Epithelial cell of esophagus (primary cell): ENCODE data around the gene SIK3.
"Not testable (repeated sequence)": the region's sequence is repeated elsewhere in the genome, so short reads cannot be mapped to it uniquely, and the experiment has no call there.

Source experiments
- DNase-seq: peaks from one replicate; pipeline ENCODE4 v3.0.0; 2010; ENCODE audit warnings: low read depth
- H3K4me3 ChIP-seq: 2 replicates; pipeline ENCODE4 v1.5.1; 2011; ENCODE audit warnings: mild to moderate bottlenecking, low read length, control low read depth
- CTCF ChIP-seq: IDR thresholded peaks from 2 replicates; pipeline ENCODE4 v1.5.1; 2011; ENCODE audit warnings: low read depth, mild to moderate bottlenecking, low read length, control low read depth, inconsistent platforms; ENCODE audit not compliant: insufficient read depth; ENCODE audit errors: missing control alignments

The SIK3 gene

GRCh38 chr11:117121176-117121575 is 22.9 kb upstream of the SIK3 start:
- TF ChIP-seq CTCF = no peak
- no peak for DNase-seq
- H3K4me3 ChIP-seq = no peak overlapping the region

- no peak for TF ChIP-seq CTCF
- DNase-seq = no peak
- H3K4me3 ChIP-seq = no peak overlapping the region
Measured at GRCh38 chr11:117117681-117118080, 19.5 kb upstream of the SIK3 start.

- not testable (repeated sequence) for DNase-seq, H3K4me3 ChIP-seq
Measured at GRCh38 chr11:117112939-117113338, 14.7 kb upstream of the SIK3 start.

GRCh38 chr11:117112497-117112896 is 14.3 kb upstream of the SIK3 start:
- not testable (repeated sequence) for H3K4me3 ChIP-seq, DNase-seq

- TF ChIP-seq CTCF = no peak
- no peak overlapping the region for H3K4me3 ChIP-seq
- DNase-seq = no peak
Measured at GRCh38 chr11:117110294-117110950, 12.2 kb upstream of the SIK3 start.

- TF ChIP-seq CTCF = no peak
- no peak for DNase-seq
- H3K4me3 ChIP-seq = no peak overlapping the region
Measured at GRCh38 chr11:117107701-117108590, 9.7 kb upstream of the SIK3 start.

GRCh38 chr11:117100556-117100955 is 2.3 kb upstream of the SIK3 start:
- H3K4me3 ChIP-seq = no peak overlapping the region
- TF ChIP-seq CTCF = no peak
- no peak for DNase-seq

- no peak for TF ChIP-seq CTCF
- H3K4me3 ChIP-seq = no peak overlapping the region
- DNase-seq = no peak
Measured at GRCh38 chr11:117099696-117100095, 1.5 kb upstream of the SIK3 start.
